Right cardiac atrium (tissue), 5 donors: ENCODE measurements around the gene TLR7. TPM values are rescaled to one million over a fixed set of nuclear protein-coding genes. Genes with fewer than 3 reads are reported as not detected.

ENCODE experiments used
- ATAC-seq, 2 donors: fragments of 200-7000 bp; cut with Tn5 transposase; one replicate each; pipeline versions ENCODE4 v1.8.0 to v1.9.1; 2020; ENCODE audit warnings: moderate library complexity in 2 of 2, mild to moderate bottlenecking in 1 of 2
- DNase-seq, 3 donors: peaks; one replicate each; pipeline ENCODE4 v3.0.0-alpha.2; 2020
- H3K27ac ChIP-seq: one replicate; pipeline ENCODE4 v1.5.1; 2013; ENCODE audit warnings: mild to moderate bottlenecking, low read length, control low read depth, moderate library complexity
- H3K27me3 ChIP-seq: one replicate; pipeline ENCODE4 v1.6.1; 2013; ENCODE audit not compliant: control insufficient read depth, insufficient read depth
- H3K4me1 ChIP-seq: one replicate; pipeline ENCODE4 v1.6.1; 2013; ENCODE audit warnings: low read length; ENCODE audit not compliant: control insufficient read depth, insufficient read depth
- H3K4me3 ChIP-seq: one replicate; pipeline ENCODE4 v1.5.1; 2013; ENCODE audit warnings: low read length, control low read depth
- H3K9me3 ChIP-seq: one replicate; pipeline ENCODE4 v1.6.1; 2013; ENCODE audit warnings: low read length; ENCODE audit not compliant: control insufficient read depth
- WGBS: extraction: QIAGEN DNeasy Blood & Tissue Kit; methylation state at CpG from one replicate; pipeline ENCODE4 v1.1.7; 2013; 5-methylcytosine and 5-hydroxymethylcytosine counted together
- intact Hi-C, 4 donors: fragments of 100-400 bp; cut with DNase I; formaldehyde crosslinking; loops; one replicate each; pipeline versions ENCODE4 v1.11.0 to v1.14.0; 2022 to 2023
- polyA plus RNA-seq: library from polyadenylated mRNA; stranded (reverse); fragments of 200-250 nt; gene quantifications from one replicate; pipeline ENCODE4 v1.2.3, GENCODE V29; 2013
- total RNA-seq, 4 donors: library from RNA; stranded (reverse); fragmentation: NEBNext Ultra II Directional; extraction: Animal tissue kit (Norgen Biotek cat#: 25700); gene quantifications; one replicate each; pipeline ENCODE4 v1.2.1, GENCODE V29; 2021
- donor health status: healthy with polysubstance abuse.
- donor health status: DM: no; HTN: yes; CAD: no.
- donor health status: DM: no; HTN: no; CAD: no.
- donor health status: DM: no; HTN: yes; CAD: no; lungs with severe emphysema.
- donor health status: DM: yes; HTN: yes; CAD: no.

TLR7 gene
- total and polyA plus RNA-seq, 5 donors, result 0.02 to 0.96 (median 0.76) TPM

DNA sequence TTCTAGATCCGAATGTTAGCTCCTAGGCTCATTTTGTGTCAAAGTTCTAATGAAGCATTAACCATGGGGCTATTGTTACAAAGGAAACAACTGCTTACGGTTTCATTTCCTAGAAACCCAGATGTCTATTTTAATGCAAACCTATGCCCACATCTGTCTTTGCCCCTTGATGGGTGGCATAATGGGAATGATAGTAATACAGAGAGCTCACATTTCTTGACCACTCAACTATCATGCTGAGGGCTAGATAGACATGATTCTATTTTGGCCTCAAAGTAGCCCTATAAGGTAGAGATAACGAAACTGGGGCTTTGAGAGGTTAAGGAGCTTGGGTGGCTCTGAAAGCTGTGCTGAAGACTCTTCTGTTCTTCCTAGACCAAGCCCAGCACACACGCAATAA, 1.9 kb downstream of the TLR7 start:
- H3K4me3 ChIP-seq, result no peak overlapping the region
- intact Hi-C loops, result no loop called here
- no peaks in the 10 kb centered on the region for H3K9me3 ChIP-seq
- no peak for ATAC-seq
- H3K27ac ChIP-seq, result no peak overlapping the region
- 84% methylated on average over 4 of the region's 4 CpGs for WGBS
- no peak for DNase-seq
- H3K27me3 ChIP-seq, result no peaks in the 10 kb centered on the region
- H3K4me1 ChIP-seq, result no peaks in the 10 kb centered on the region

GRCh38 chrX:12871257-12871656, 4.4 kb downstream of the TLR7 start:
- Histone ChIP-seq H3K4me1 (no peaks in the 10 kb centered on the region), H3K4me3 (no peak overlapping the region), H3K9me3 (no peaks in the 10 kb centered on the region), H3K27me3 (no peaks in the 10 kb centered on the region), H3K27ac (no peak overlapping the region)
- WGBS, result 57% methylated on average over 6 of the region's 6 CpGs
- ATAC-seq (no peak), DNase-seq (no peak)
- intact Hi-C loops, result no loop called here

- no peak for ATAC-seq
- intact Hi-C loops, result no loop called here
- 81% methylated on average over 4 of the region's 4 CpGs for WGBS
- Histone ChIP-seq H3K9me3 (no peaks in the 10 kb centered on the region), H3K27me3 (no peaks in the 10 kb centered on the region), H3K4me3 (no peak overlapping the region), H3K4me1 (no peaks in the 10 kb centered on the region), H3K27ac (no peak overlapping the region)
- no peak for DNase-seq
Measured at GRCh38 chrX:12872741-12873140, 5.9 kb downstream of the TLR7 start.

- H3K4me3 ChIP-seq, result no peak overlapping the region
- DNase-seq, result no peak
- no peaks in the 10 kb centered on the region for H3K27me3 ChIP-seq
- H3K4me1 ChIP-seq, result no peaks in the 10 kb centered on the region
- H3K9me3 ChIP-seq, result no peaks in the 10 kb centered on the region
- intact Hi-C loops, result no loop called here
- no peak overlapping the region for H3K27ac ChIP-seq
- ATAC-seq, result no peak
- 46% methylated on average over 4 of the region's 4 CpGs for WGBS
Measured at GRCh38 chrX:12874581-12874980, 7.7 kb downstream of the TLR7 start.

DNA sequence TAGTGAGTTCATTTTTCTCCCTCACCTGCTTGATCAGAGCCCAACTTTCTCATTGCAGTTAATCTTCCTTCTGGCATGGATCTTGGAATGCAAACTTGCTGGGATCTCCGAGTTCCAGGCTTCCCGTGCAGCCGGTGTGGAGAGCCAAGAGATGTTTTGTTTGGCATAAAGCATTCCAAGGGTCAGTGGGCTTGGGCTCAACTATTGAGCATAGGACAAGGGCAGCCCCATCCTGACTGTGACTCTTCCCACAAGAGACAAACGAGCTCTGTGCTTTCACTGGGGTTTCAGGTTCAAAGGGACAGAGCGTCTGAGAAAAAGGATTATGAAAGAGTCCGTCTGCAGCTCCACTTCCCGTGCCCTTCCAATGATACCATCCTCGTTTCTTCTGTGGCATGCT, 10.5 kb downstream of the TLR7 start:
- Histone ChIP-seq H3K4me3 (no peak overlapping the region), H3K9me3 (no peaks in the 10 kb centered on the region), H3K27me3 (no peaks in the 10 kb centered on the region), H3K4me1 (no peaks in the 10 kb centered on the region), H3K27ac (no peak overlapping the region)
- intact Hi-C loops, result no loop called here
- ATAC-seq (no peak), DNase-seq (no peak)
- WGBS, result 26% methylated on average over 8 of the region's 8 CpGs

DNA sequence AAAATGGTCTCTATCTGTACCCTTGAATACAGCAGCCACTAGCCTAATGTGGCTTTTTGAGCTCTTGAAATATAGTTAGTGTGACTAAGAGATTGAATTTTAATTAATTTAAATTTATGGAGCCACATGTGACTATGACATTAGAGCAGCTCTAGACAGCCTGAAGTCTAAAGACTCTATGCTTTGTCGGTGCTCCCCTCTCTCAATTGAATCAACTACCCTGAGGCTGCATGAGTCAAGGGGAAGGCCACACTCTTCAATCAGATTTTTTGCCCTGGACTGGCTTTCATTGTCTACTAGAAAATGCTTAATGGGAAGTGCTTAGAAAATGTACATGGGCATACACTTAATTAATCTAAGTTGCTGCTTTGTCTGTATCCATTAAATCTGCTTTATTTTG, 11.7 kb downstream of the TLR7 start:
- Histone ChIP-seq H3K27ac (no peak overlapping the region), H3K9me3 (no peaks in the 10 kb centered on the region), H3K4me3 (no peak overlapping the region), H3K4me1 (no peaks in the 10 kb centered on the region), H3K27me3 (no peaks in the 10 kb centered on the region)
- no peak for DNase-seq
- intact Hi-C loops, result no loop called here
- WGBS, result 77% methylated on average over 1 of the region's 1 CpG
- ATAC-seq, result no peak

- Histone ChIP-seq H3K4me3 (no peak overlapping the region), H3K27ac (no peak overlapping the region), H3K27me3 (no peaks in the 10 kb centered on the region), H3K4me1 (no peaks in the 10 kb centered on the region), H3K9me3 (no peaks in the 10 kb centered on the region)
- DNase-seq (no peak), ATAC-seq (no peak)
- intact Hi-C loops, result no loop called here
- WGBS, result 81% methylated on average over 2 of the region's 2 CpGs
Measured at GRCh38 chrX:12881914-12882313, 15.0 kb downstream of the TLR7 start.

GRCh38 chrX:12885508-12885907, 18.6 kb downstream of the TLR7 start:
- H3K27me3 ChIP-seq, result no peaks in the 10 kb centered on the region
- ATAC-seq, result no peak

GRCh38 chrX:12886545-12886944, 19.7 kb downstream of the TLR7 start:
- no peak overlapping the region for H3K27ac ChIP-seq
- WGBS, result 91% methylated on average over 3 of the region's 3 CpGs
- intact Hi-C loops, result no loop called here
- H3K9me3 ChIP-seq, result no peaks in the 10 kb centered on the region
- no peaks in the 10 kb centered on the region for H3K4me1 ChIP-seq
- H3K4me3 ChIP-seq, result no peak overlapping the region
- no peaks in the 10 kb centered on the region for H3K27me3 ChIP-seq
- DNase-seq (no peak), ATAC-seq (no peak)

More at GRCh38 chrX:12885508-12885907, 18.6 kb downstream of the TLR7 start:
- Histone ChIP-seq H3K4me3 (no peak overlapping the region), H3K4me1 (no peaks in the 10 kb centered on the region), H3K9me3 (no peaks in the 10 kb centered on the region), H3K27ac (no peak overlapping the region)
- intact Hi-C loops, result no loop called here
- no peak for DNase-seq
- 67% methylated on average over 5 of the region's 5 CpGs for WGBS

GRCh38 chrX:12887141-12887540, 20.3 kb downstream of the TLR7 start:
- Histone ChIP-seq H3K27me3 (no peaks in the 10 kb centered on the region), H3K4me3 (no peak overlapping the region), H3K4me1 (no peaks in the 10 kb centered on the region), H3K9me3 (no peaks in the 10 kb centered on the region), H3K27ac (no peak overlapping the region)
- WGBS, result 77% methylated on average over 2 of the region's 2 CpGs
- intact Hi-C loops, result no loop called here
- ATAC-seq, result no peak
- no peak for DNase-seq

GRCh38 chrX:12887767-12888166, 20.9 kb downstream of the TLR7 start:
- Histone ChIP-seq H3K4me3 (no peak overlapping the region), H3K27me3 (no peaks in the 10 kb centered on the region), H3K27ac (no peak overlapping the region), H3K9me3 (no peaks in the 10 kb centered on the region), H3K4me1 (no peaks in the 10 kb centered on the region)
- no peak for DNase-seq
- intact Hi-C loops, result no loop called here
- WGBS, result 74% methylated on average over 3 of the region's 3 CpGs
- no peak for ATAC-seq

DNA sequence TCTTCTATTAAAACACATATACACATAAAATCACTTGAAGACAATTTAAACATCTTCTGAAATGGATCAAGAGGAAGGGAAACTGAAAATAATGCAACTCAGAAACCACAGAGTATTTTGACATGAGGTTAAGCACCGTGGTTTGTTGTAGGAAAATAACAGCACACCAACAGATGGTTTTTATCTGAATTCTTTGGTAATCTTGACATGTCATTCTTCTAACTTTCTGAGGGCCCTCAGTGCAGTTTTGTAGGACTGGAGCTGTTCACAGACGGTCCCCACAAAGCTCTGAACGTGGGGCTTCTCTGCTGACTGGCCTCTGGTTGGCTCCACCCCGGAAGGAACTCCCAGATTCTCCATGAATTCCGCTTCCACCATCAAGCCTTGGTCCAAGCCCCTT, 23.6 kb downstream of the TLR7 start:
- Histone ChIP-seq H3K4me3 (no peak overlapping the region), H3K27me3 (no peaks in the 10 kb centered on the region), H3K9me3 (no peaks in the 10 kb centered on the region), H3K27ac (no peak overlapping the region), H3K4me1 (no peaks in the 10 kb centered on the region)
- ATAC-seq (no peak), DNase-seq (no peak)
- intact Hi-C loops, result loop anchor here in 2 of 4 donors (5.0 kb wide), 2 partner anchors 73 to 78 kb away; no protein-coding TSS in a partner anchor
- 37% methylated on average over 5 of the region's 5 CpGs for WGBS
